Right atrium auricular region (tissue), 2 donors: ENCODE data around the gene LTBP2. TPM values are rescaled to one million over a fixed set of nuclear protein-coding genes. Genes with fewer than 3 reads are reported as not detected.

Experiments used
- DNase-seq: peaks from one replicate; pipeline ENCODE4 v3.0.0-alpha.2; 2019; ENCODE audit warnings: low spot score
- H3K27ac ChIP-seq, 2 donors: fragments of 200-600 bp; sonication (generic); 1 replicate in 1 of 2; 2 replicates in 1 of 2; pipeline ENCODE4 v1.5.1; 2016 to 2019
- H3K27me3 ChIP-seq, 2 donors: fragments of 200-600 bp; sonication (generic); one replicate each; pipeline versions ENCODE4 v1.5.1 to v1.6.0; 2017 to 2019
- H3K36me3 ChIP-seq: fragments of 200-600 bp; sonication (generic); one replicate; pipeline ENCODE4 v1.5.1; 2016
- H3K4me1 ChIP-seq, 2 donors: fragments of 200-600 bp; sonication (generic); one replicate each; pipeline versions ENCODE4 v1.5.1 to v1.6.0; 2017 to 2019
- H3K4me3 ChIP-seq, 2 donors: fragments of 200-600 bp; sonication (generic); 1 replicate in 1 of 2; 2 replicates in 1 of 2; pipeline ENCODE4 v1.5.1; 2017 to 2019; ENCODE audit warnings: mild to moderate bottlenecking in 1 of 2, moderate library complexity in 1 of 2
- H3K9me3 ChIP-seq, 2 donors: fragments of 200-600 bp; sonication (generic); one replicate each; pipeline ENCODE4 v1.5.1; 2019
- total RNA-seq, 2 donors: library from RNA; depleted of rRNA; stranded (reverse); fragments of >200 nt; gene quantifications; one replicate each; pipeline ENCODE4 v1.1.0, GENCODE V29; 2016
- TF ChIP-seq, protein P1 (sequence below), 2 donors: fragments of 200-600 bp; sonication (generic); IDR thresholded peaks; one replicate each; pipeline ENCODE4 v1.5.1; 2019; ENCODE audit warnings: antibody characterized with exemption in 2 of 2

The LTBP2 gene
- total RNA-seq, 2 donors from 2014 or later, result 32.1 to 102 TPM

DNA sequence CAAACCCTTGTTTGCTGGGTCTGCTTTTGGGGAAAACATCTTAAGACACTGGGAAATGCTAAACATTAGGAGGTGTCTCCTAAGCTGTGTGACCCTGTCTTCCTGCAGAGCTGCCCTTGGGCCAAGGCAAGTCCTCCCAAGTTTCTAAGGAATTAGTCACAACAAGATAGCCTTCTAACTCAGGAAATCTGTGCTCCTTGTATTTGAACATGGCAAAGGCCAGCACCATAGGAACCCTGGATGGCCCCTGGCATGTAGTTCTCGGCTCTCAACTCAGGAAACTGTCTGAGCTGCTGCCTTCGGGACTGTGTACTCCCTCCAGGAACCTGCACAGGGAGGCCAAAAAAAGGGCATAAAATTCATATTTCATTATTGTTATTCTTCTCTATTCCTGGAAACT is 37.6 kb upstream of the LTBP2 start:
- no peaks in the 10 kb centered on the region for H3K27me3 ChIP-seq
- no peak overlapping the region for H3K4me3 ChIP-seq
- TF ChIP-seq, protein P1, sequence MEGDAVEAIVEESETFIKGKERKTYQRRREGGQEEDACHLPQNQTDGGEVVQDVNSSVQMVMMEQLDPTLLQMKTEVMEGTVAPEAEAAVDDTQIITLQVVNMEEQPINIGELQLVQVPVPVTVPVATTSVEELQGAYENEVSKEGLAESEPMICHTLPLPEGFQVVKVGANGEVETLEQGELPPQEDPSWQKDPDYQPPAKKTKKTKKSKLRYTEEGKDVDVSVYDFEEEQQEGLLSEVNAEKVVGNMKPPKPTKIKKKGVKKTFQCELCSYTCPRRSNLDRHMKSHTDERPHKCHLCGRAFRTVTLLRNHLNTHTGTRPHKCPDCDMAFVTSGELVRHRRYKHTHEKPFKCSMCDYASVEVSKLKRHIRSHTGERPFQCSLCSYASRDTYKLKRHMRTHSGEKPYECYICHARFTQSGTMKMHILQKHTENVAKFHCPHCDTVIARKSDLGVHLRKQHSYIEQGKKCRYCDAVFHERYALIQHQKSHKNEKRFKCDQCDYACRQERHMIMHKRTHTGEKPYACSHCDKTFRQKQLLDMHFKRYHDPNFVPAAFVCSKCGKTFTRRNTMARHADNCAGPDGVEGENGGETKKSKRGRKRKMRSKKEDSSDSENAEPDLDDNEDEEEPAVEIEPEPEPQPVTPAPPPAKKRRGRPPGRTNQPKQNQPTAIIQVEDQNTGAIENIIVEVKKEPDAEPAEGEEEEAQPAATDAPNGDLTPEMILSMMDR (IDR thresholded peaks at IDR 0.05), result no peak
- no peaks in the 10 kb centered on the region for H3K36me3 ChIP-seq
- H3K27ac ChIP-seq, result no peak overlapping the region
- peaks cover 0 to 17% of the 10 kb centered on the region in 2 donors for H3K4me1 ChIP-seq
- no peak for DNase-seq
- H3K9me3 ChIP-seq, result no peaks in the 10 kb centered on the region

DNA sequence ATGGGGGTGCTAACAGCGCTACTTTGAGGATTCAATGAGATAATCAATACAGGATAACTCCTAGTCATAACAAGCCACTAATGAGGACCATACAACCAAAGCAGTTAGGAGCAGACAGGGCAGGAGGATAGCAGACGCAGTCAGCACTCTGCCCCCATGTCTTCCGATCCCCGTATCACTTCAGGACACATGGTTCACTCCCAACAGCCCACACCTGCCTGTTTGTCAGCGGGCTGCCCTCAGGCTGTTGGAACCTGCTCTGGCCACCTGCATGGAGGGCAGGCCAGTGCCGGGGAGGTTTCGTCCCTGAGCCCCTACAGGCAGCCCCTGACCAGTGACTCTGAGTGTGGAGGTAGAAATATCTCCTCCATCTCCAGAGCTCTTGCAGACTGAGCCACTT is 37.1 kb upstream of the LTBP2 start:
- Histone ChIP-seq H3K9me3 (no peaks in the 10 kb centered on the region), H3K4me3 (no peak overlapping the region), H3K36me3 (no peaks in the 10 kb centered on the region), H3K27me3 (no peaks in the 10 kb centered on the region), H3K27ac (no peak overlapping the region), H3K4me1 (peaks cover 0 to 17% of the 10 kb centered on the region in 2 donors)
- TF ChIP-seq, protein P1 (IDR thresholded peaks at IDR 0.05), result no peak
- no peak for DNase-seq

DNA sequence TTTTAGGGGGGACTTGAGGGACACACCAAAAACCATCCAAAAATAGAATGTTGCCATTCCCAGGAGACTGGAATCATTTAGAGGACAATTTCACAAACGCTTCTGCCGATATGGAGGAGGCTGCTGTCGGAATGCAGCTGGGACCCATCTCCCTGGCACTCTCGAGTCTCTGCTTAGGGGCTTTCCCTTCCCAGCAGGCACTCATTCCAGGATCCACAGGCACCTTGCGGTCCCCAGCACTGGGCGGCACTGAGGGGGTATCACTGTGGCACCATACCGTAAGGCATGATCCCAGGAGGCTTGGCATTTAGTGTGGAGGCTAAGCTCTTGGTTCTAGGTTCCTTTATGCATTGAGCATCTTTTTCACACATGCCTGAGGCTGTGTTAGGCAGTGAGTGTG is 36.6 kb upstream of the LTBP2 start:
- Histone ChIP-seq H3K4me1 (peaks cover 0 to 17% of the 10 kb centered on the region in 2 donors), H3K36me3 (no peaks in the 10 kb centered on the region), H3K9me3 (no peaks in the 10 kb centered on the region), H3K27ac (no peak overlapping the region), H3K4me3 (no peak overlapping the region), H3K27me3 (no peaks in the 10 kb centered on the region)
- DNase-seq, result no peak
- TF ChIP-seq, protein P1 (IDR thresholded peaks at IDR 0.05), result no peak

DNA sequence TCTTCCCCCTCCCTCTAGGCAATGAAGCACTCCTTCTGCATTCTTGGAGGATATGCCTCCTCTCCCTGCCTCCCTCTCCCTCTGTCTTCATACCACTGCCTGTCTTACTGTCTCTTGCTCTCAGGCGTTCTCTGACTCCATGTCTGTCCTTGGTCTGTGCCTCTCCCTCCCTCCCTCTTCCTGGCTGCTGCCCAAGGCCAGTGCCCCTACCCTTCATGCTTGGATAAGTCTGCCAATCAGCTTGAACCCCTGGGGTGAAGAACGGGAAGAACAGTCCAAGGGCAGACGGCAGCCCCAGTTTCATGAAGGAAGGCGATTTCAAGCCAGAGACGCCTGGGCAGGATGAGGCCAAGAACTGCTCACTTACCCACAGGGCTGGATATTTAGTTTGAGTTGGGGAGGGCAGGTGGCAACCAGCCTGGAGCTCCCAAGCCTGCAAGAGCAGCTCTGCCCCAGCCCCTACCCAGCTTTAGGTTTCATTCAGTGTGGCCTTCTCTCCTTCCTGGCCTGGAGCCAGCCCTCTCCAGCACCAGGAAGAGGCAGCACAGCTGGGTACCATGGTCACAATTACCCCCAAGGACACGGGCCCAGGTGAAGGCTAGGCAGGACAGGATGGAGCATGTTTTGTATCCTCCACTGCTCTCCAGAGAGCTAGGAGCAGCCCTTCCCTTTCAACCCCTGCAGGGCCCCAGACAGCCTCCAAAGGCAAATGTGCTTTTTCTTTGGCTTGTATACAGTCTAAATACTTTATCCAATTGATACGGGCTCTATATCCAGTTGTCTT is 35.8 kb upstream of the LTBP2 start:
- Histone ChIP-seq H3K27me3 (no peaks in the 10 kb centered on the region), H3K4me3 (no peak overlapping the region), H3K36me3 (no peaks in the 10 kb centered on the region), H3K9me3 (no peaks in the 10 kb centered on the region), H3K4me1 (peaks cover 0 to 17% of the 10 kb centered on the region in 2 donors), H3K27ac (peak overlapping the region; percentile 3 to 17)
- DNase-seq, result no peak
- TF ChIP-seq, protein P1 (IDR thresholded peaks at IDR 0.05), result no peak

DNA sequence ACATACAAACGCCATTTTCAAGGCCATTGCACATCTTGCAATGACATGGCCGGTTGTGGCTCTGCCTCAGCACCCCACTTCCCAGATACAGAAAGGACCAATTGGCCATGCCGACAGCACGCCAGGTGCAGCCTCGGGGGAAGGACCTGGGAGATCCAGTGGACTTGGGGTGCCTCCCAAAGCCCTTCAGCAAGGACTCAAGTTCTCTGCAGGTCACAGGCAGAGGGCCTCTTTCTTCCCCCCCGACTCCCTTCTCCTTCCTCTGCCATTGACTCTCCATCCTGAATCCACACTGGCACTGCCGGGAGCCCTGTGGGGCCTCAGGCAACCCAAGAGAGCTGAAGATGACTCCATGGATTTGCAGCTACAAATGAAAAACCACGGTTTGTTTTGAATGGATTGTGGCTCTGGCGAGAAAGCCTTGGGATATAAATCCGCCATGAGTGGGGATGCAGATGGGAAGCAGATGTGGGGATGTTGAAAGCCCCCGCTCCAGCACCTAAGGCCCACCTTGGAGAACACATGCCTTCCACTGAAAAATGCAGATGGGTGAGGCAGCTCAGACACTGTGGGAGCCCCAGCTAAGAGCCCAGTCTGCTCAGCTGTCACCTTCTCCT is 35.1 kb upstream of the LTBP2 start:
- Histone ChIP-seq H3K9me3 (no peaks in the 10 kb centered on the region), H3K4me3 (no peak overlapping the region), H3K27ac (peak overlapping the region in 1 of 2 donors; percentile 17), H3K4me1 (peaks cover 0 to 17% of the 10 kb centered on the region in 2 donors), H3K36me3 (no peaks in the 10 kb centered on the region), H3K27me3 (no peaks in the 10 kb centered on the region)
- TF ChIP-seq, protein P1 (IDR thresholded peaks at IDR 0.05), result no peak
- DNase-seq, result no peak
